Tibial nerve (tissue), 4 donors: ENCODE results near the gene ABCB9. TPM values are rescaled to one million over a fixed set of nuclear protein-coding genes. Genes with fewer than 3 reads are reported as not detected.

Experiments used
- DNase-seq, 2 donors: peaks; one replicate each; pipeline ENCODE4 v3.0.0-alpha.2; 2019; ENCODE audit warnings: low spot score in 2 of 2
- H3K27ac ChIP-seq, 4 donors: fragments of 200-600 bp; sonication (generic) in 3 of 4; one replicate each; pipeline ENCODE4 v1.5.1; 2017 to 2019; ENCODE audit warnings: mild to moderate bottlenecking in 1 of 4
- H3K27me3 ChIP-seq, 2 donors: fragments of 200-600 bp; sonication (generic) in 1 of 2; one replicate each; pipeline versions ENCODE4 v1.5.1 to v1.6.0; 2017 to 2019
- H3K36me3 ChIP-seq, 3 donors: fragments of 200-600 bp; sonication (generic); one replicate each; pipeline ENCODE4 v1.5.1; 2018 to 2019
- H3K4me1 ChIP-seq, 4 donors: fragments of 200-600 bp; sonication (generic) in 3 of 4; one replicate each; pipeline ENCODE4 v1.5.1; 2017 to 2019
- H3K4me3 ChIP-seq, 4 donors: fragments of 200-600 bp; sonication (generic) in 3 of 4; one replicate each; pipeline ENCODE4 v1.5.1; 2017 to 2019; ENCODE audit warnings: mild to moderate bottlenecking in 1 of 4, moderate library complexity in 1 of 4
- H3K9me3 ChIP-seq, 4 donors: fragments of 200-600 bp; sonication (generic) in 3 of 4; one replicate each; pipeline ENCODE4 v1.5.1; 2017 to 2019
- EP300 ChIP-seq, 2 donors: sonication (generic); formaldehyde crosslinking; IDR thresholded peaks; one replicate each; pipeline ENCODE4 v1.6.1; 2017; ENCODE audit warnings: antibody characterized with exemption in 2 of 2, mild to moderate bottlenecking in 1 of 2
- POLR2A ChIP-seq, 2 donors: fragments of 450-650 bp; IDR thresholded peaks; one replicate each; pipeline ENCODE4 v1.6.1; 2017; ENCODE audit warnings: antibody characterized with exemption in 2 of 2, mild to moderate bottlenecking in 2 of 2, moderate library complexity in 2 of 2
- whole genome bisulfite sequencing, 2 donors: methylation state at CpG; one replicate each; pipeline ENCODE4 v1.1.5; 2018; 5-methylcytosine and 5-hydroxymethylcytosine counted together
- total RNA-seq, 4 donors: library from RNA; depleted of rRNA; stranded (reverse); fragments of >200 nt; gene quantifications; one replicate each; pipeline ENCODE4 v1.1.0, GENCODE V29; 2016
- TF ChIP-seq, protein P1 (sequence below), 5 experiments: fragments of 200-600 bp in 3 of 5; fragments of 450-650 bp in 2 of 5; sonication (generic) in 3 of 5; IDR thresholded peaks; one replicate each; pipeline ENCODE4 v1.5.1; 2016 to 2019; ENCODE audit warnings: antibody characterized with exemption in 5 of 5, mild to moderate bottlenecking in 3 of 5, moderate library complexity in 2 of 5

Gene ABCB9
- total RNA-seq, 4 donors from 2014 or later = 4.2 to 11.4 (median 6.0) TPM

GRCh38 chr12:122990961-122991622 is 24.8 kb upstream of the ABCB9 start:
- no peaks in the 10 kb centered on the region for H3K9me3 ChIP-seq
- H3K36me3 ChIP-seq = peaks cover 0 to 89% (median 0%) of the 10 kb centered on the region in 3 donors
- DNase-seq = no peak
- TF ChIP-seq EP300 (IDR thresholded peaks at IDR 0.05) = no peak
- TF ChIP-seq, protein P1, sequence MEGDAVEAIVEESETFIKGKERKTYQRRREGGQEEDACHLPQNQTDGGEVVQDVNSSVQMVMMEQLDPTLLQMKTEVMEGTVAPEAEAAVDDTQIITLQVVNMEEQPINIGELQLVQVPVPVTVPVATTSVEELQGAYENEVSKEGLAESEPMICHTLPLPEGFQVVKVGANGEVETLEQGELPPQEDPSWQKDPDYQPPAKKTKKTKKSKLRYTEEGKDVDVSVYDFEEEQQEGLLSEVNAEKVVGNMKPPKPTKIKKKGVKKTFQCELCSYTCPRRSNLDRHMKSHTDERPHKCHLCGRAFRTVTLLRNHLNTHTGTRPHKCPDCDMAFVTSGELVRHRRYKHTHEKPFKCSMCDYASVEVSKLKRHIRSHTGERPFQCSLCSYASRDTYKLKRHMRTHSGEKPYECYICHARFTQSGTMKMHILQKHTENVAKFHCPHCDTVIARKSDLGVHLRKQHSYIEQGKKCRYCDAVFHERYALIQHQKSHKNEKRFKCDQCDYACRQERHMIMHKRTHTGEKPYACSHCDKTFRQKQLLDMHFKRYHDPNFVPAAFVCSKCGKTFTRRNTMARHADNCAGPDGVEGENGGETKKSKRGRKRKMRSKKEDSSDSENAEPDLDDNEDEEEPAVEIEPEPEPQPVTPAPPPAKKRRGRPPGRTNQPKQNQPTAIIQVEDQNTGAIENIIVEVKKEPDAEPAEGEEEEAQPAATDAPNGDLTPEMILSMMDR (IDR thresholded peaks at IDR 0.05) = no peak
- TF ChIP-seq POLR2A (IDR thresholded peaks at IDR 0.05) = no peak
- 89 to 92% methylated on average over 7 to 9 of the region's 13 CpGs for WGBS, 2 donors
- H3K4me1 ChIP-seq = peaks cover 0 to 10% (median 0%) of the 10 kb centered on the region in 4 donors
- no peak overlapping the region for H3K4me3 ChIP-seq
- H3K27me3 ChIP-seq = no peaks in the 10 kb centered on the region
- H3K27ac ChIP-seq = no peak overlapping the region

- peaks cover 0 to 89% (median 0%) of the 10 kb centered on the region in 3 donors for H3K36me3 ChIP-seq
- H3K27me3 ChIP-seq = no peaks in the 10 kb centered on the region
These were observed 24.3 kb upstream of the ABCB9 start for GRCh38 chr12:122990561-122990960.

GRCh38 chr12:122989874-122990419 is 23.7 kb upstream of the ABCB9 start:
- peaks cover 0 to 12% (median 7%) of the 10 kb centered on the region in 4 donors for H3K4me1 ChIP-seq
- TF ChIP-seq EP300 (IDR thresholded peaks at IDR 0.05) = no peak
- TF ChIP-seq, protein P1 (IDR thresholded peaks at IDR 0.05) = no peak
- no peak for TF ChIP-seq POLR2A (IDR thresholded peaks at IDR 0.05)
- H3K4me3 ChIP-seq = no peak overlapping the region
- H3K36me3 ChIP-seq = peaks cover 0 to 86% (median 0%) of the 10 kb centered on the region in 3 donors
- no peak for DNase-seq
- no peaks in the 10 kb centered on the region for H3K27me3 ChIP-seq
- H3K9me3 ChIP-seq = no peaks in the 10 kb centered on the region
- H3K27ac ChIP-seq = no peak overlapping the region
- WGBS, 2 donors = 82 to 90% methylated on average over 16 to 20 of the region's 22 CpGs

More at GRCh38 chr12:122990561-122990960, 24.3 kb upstream of the ABCB9 start:
- no peak overlapping the region for H3K4me3 ChIP-seq
- peaks cover 0 to 10% (median 1%) of the 10 kb centered on the region in 4 donors for H3K4me1 ChIP-seq
- no peak overlapping the region for H3K27ac ChIP-seq
- WGBS, 2 donors = 76 to 87% methylated on average over 5 to 8 of the region's 13 CpGs
- no peaks in the 10 kb centered on the region for H3K9me3 ChIP-seq
- DNase-seq = no peak
- TF ChIP-seq, protein P1 (IDR thresholded peaks at IDR 0.05) = no peak

DNA sequence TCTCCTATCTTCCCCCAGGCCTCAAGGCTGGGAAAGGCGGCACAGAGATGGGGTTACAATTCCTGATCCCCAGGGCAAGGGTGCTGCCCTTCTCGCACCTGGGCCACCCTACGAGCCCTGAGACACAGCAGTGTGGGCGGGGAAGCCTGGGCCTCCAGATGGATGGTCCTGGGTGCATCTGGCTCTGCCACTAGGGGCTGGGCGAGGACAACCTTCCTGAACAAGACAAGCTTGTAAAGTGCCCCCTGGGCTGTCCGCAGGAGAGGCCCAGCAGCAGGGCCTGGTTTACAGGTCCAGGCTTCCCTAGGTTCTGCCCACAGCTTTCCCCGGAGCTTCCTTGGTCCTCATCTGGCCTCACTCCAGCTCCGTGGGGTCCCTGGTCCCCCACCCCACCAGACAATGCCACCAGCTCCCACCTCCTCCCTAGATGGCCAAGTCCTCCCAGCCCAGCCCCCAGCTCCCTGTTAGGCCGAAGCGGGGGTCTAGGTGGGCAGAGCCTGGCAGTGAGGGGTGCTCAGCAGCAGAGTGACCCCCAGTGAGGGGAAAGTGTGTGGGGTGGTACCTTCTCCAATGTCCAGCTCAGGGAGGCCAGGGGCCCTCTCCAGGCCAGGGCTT is 23.1 kb upstream of the ABCB9 start:
- WGBS, 2 donors = 82 to 89% methylated on average over 4 to 7 of the region's 10 CpGs

More for the DNA sequence above, 23.1 kb upstream of the ABCB9 start:
- DNase-seq = no peak
- Histone ChIP-seq H3K9me3 (no peaks in the 10 kb centered on the region), H3K4me3 (no peak overlapping the region), H3K36me3 (peaks cover 0 to 80% (median 0%) of the 10 kb centered on the region in 3 donors), H3K27me3 (no peaks in the 10 kb centered on the region), H3K4me1 (peaks cover 0 to 18% (median 13%) of the 10 kb centered on the region in 4 donors), H3K27ac (no peak overlapping the region)
- TF ChIP-seq POLR2A (IDR thresholded peaks at IDR 0.05) (no peak), EP300 (IDR thresholded peaks at IDR 0.05) (no peak)
- TF ChIP-seq, protein P1 (IDR thresholded peaks at IDR 0.05) = no peak
